ENCODE results near the gene DNASE1L3.
"Not testable (repeated sequence)": the region's sequence is repeated elsewhere in the genome, so short reads cannot be mapped to it uniquely, and the experiment has no call there.

The DNASE1L3 gene

GRCh38 chr3:58210761-58211460, at the start of gene DNASE1L3:
TSS of gene DNASE1L3 (minus strand) at chr3:58210972. CDS start at chr3:58210906, 66 bp downstream.
- H3K27me3 Mint-ChIP-seq (ENCODE audit: low read depth), result peaks cover 9% of the 10 kb centered on the region

DNA sequence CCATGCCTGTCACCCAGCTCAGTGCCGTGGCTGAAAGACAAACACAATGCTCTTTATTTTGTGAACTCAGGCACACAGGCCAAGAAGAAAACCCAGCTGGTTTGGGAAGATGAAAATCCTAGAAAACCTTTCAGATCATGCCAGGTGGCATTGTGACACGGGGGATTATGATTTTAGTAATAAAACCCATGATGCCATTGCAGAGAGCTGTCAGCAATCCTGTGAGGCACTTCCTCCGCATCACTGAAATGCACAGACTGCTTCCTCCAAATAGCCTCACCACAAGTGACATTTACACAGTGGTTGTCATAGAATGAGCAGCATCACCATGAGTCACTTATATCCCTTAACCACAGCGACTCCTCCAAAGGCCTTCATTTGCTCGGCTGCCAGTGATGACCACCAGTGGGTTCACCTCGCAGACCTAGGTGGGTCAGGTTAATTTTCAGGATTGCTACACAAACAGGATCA, 49.5 kb upstream of the DNASE1L3 start:
- DNase-seq (ENCODE audit: low spot score), result peak; percentile 67
- Mint-ChIP-seq H3K27me3 (ENCODE audit: low read depth) (no peaks in the 10 kb centered on the region), H3K9me3 (no peaks in the 10 kb centered on the region), H3K36me3 (ENCODE audit: low read depth) (peaks cover 17% of the 10 kb centered on the region), H3K4me1 (ENCODE audit: low read depth) (peaks cover 14% of the 10 kb centered on the region), H3K27ac (peak overlapping the region; percentile 43), H3K4me3 (no peak overlapping the region)

More at GRCh38 chr3:58210761-58211460, at the start of gene DNASE1L3:
- Mint-ChIP-seq H3K9me3 (no peaks in the 10 kb centered on the region), H3K36me3 (ENCODE audit: low read depth) (no peaks in the 10 kb centered on the region), H3K4me1 (ENCODE audit: low read depth) (peaks cover 19% of the 10 kb centered on the region), H3K4me3 (no peak within 1 kb of the TSS), H3K27ac (no peak within 1 kb of the TSS)
- no peak for DNase-seq (ENCODE audit: low spot score)

DNA sequence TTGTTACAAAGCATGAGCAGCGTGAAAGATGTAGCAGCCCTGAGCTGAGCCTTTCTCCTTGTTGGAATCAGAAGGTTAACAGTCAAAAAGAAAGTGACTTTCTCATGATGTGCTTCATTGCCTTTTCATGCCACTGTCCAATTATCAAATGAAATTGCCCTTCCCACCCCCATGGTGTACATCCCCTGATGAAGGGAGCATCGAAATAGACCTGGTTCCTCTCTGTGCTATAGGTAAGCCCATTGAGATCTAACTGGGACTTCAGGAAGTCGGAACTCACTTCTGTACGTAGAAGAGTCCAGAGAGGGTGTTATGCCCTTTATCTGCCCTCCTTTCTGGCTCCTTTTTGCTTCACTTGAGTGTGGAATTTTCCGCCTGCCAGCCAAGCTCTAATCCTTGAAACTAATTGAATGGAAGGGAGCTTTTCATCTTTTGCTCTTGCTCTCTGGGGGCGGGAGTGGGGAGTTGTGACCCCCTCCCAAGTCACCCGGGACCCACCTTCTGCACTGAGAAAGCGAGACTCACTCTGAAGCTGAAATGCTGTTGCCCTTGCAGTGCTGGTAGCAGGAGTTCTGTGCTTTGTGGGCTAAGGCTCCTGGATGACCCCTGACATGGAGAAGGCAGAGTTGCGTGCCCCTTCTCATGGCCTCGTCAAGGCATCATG, 47.8 kb upstream of the DNASE1L3 start:
- Mint-ChIP-seq H3K27ac (no peak overlapping the region), H3K36me3 (ENCODE audit: low read depth) (peaks cover 13% of the 10 kb centered on the region), H3K27me3 (ENCODE audit: low read depth) (no peaks in the 10 kb centered on the region), H3K4me3 (no peak overlapping the region), H3K4me1 (ENCODE audit: low read depth) (peaks cover 11% of the 10 kb centered on the region), H3K9me3 (no peaks in the 10 kb centered on the region)
- DNase-seq (ENCODE audit: low spot score), result no peak

- no peak overlapping the region for H3K27ac Mint-ChIP-seq
- H3K27me3 Mint-ChIP-seq (ENCODE audit: low read depth), result no peaks in the 10 kb centered on the region
- H3K36me3 Mint-ChIP-seq (ENCODE audit: low read depth), result peaks cover 14% of the 10 kb centered on the region
- no peak for DNase-seq (ENCODE audit: low spot score)
- H3K9me3 Mint-ChIP-seq, result no peaks in the 10 kb centered on the region
- peaks cover 16% of the 10 kb centered on the region for H3K4me1 Mint-ChIP-seq (ENCODE audit: low read depth)
- no peak overlapping the region for H3K4me3 Mint-ChIP-seq
These were observed 45.7 kb upstream of the DNASE1L3 start for GRCh38 chr3:58256511-58256910.

DNA sequence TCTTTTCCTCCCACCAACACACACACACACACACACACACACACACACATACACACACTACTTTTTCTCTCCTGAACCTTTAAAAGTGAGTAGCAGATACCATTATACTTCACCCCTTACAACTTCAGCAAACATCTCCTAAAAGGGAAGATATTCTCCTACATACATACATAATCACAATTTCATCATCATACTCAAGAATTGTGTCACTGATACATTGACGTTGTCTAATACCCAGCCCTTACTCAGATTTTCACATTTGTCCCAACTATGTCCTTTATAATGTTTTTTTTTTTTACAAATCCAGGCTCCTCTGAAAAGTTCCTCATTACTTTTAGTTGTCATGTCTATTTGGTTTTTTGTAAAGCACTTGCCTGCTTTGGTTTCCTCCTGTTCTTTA, 45.3 kb upstream of the DNASE1L3 start:
- H3K4me1 Mint-ChIP-seq (ENCODE audit: low read depth), result peaks cover 16% of the 10 kb centered on the region
- no peak overlapping the region for H3K4me3 Mint-ChIP-seq
- no peak for DNase-seq (ENCODE audit: low spot score)
- H3K36me3 Mint-ChIP-seq (ENCODE audit: low read depth), result peaks cover 14% of the 10 kb centered on the region
- no peaks in the 10 kb centered on the region for H3K9me3 Mint-ChIP-seq
- no peaks in the 10 kb centered on the region for H3K27me3 Mint-ChIP-seq (ENCODE audit: low read depth)
- H3K27ac Mint-ChIP-seq, result no peak overlapping the region

DNA sequence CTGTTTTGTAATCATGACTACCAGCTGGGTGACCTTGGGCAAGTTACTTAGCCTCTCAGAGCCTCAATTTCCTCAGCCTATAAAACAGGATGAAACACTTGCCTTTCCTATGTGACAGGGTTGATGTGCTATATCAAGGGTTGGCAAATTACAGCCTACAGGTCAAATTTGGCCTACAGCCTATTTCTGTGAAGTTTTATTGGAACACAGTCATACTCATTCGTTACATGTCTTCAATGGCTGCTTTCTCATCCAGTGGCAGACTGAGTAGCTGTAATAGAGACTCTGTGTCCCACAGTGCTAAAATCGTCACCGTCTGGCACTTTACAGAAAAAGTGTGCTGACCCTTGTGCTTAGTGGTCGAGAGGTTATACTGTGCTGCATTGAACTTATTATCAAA, 43.4 kb upstream of the DNASE1L3 start:
- no peaks in the 10 kb centered on the region for H3K27me3 Mint-ChIP-seq (ENCODE audit: low read depth)
- DNase-seq (ENCODE audit: low spot score), result no peak
- no peak overlapping the region for H3K4me3 Mint-ChIP-seq
- no peaks in the 10 kb centered on the region for H3K9me3 Mint-ChIP-seq
- peaks cover 14% of the 10 kb centered on the region for H3K36me3 Mint-ChIP-seq (ENCODE audit: low read depth)
- no peak overlapping the region for H3K27ac Mint-ChIP-seq
- peaks cover 17% of the 10 kb centered on the region for H3K4me1 Mint-ChIP-seq (ENCODE audit: low read depth)

DNA sequence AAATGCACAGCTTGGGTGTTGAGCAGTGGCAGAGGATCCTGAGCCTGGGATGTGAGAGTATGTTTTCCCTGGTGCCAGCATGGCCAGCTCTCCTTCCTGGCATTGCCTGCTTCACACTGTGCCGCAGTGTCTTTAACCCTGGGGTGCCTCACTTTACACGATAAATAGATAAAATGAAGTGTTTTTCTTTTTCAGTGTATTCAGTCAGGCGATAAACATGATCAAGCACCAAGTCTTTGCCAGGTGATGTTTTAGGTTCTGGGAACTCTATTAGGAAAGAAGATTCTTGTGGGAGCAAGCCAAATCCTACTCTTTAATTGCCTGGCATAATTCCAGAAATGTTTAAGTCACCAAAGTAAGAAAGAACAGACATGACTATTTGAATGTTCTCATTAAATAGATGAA, 40.9 kb upstream of the DNASE1L3 start:
- peaks cover 2% of the 10 kb centered on the region for H3K36me3 Mint-ChIP-seq (ENCODE audit: low read depth)
- no peak for DNase-seq (ENCODE audit: low spot score)
- no peaks in the 10 kb centered on the region for H3K27me3 Mint-ChIP-seq (ENCODE audit: low read depth)
- no peak overlapping the region for H3K27ac Mint-ChIP-seq
- no peak overlapping the region for H3K4me3 Mint-ChIP-seq
- H3K9me3 Mint-ChIP-seq, result no peaks in the 10 kb centered on the region
- peaks cover 17% of the 10 kb centered on the region for H3K4me1 Mint-ChIP-seq (ENCODE audit: low read depth)

- Mint-ChIP-seq H3K4me1 (ENCODE audit: low read depth) (peaks cover 15% of the 10 kb centered on the region), H3K27me3 (ENCODE audit: low read depth) (no peaks in the 10 kb centered on the region), H3K27ac (no peak overlapping the region), H3K36me3 (ENCODE audit: low read depth) (peaks cover 2% of the 10 kb centered on the region), H3K9me3 (no peaks in the 10 kb centered on the region), H3K4me3 (no peak overlapping the region)
- no peak for DNase-seq (ENCODE audit: low spot score)
These were observed 39.4 kb upstream of the DNASE1L3 start for GRCh38 chr3:58250093-58250707.

- H3K9me3 Mint-ChIP-seq, result no peaks in the 10 kb centered on the region
- H3K27me3 Mint-ChIP-seq (ENCODE audit: low read depth), result no peaks in the 10 kb centered on the region
- no peak overlapping the region for H3K27ac Mint-ChIP-seq
- no peak for DNase-seq (ENCODE audit: low spot score)
- H3K4me3 Mint-ChIP-seq, result no peak overlapping the region
- peaks cover 15% of the 10 kb centered on the region for H3K4me1 Mint-ChIP-seq (ENCODE audit: low read depth)
- H3K36me3 Mint-ChIP-seq (ENCODE audit: low read depth), result peaks cover 2% of the 10 kb centered on the region
These were observed 38.8 kb upstream of the DNASE1L3 start for GRCh38 chr3:58249358-58250092.

DNA sequence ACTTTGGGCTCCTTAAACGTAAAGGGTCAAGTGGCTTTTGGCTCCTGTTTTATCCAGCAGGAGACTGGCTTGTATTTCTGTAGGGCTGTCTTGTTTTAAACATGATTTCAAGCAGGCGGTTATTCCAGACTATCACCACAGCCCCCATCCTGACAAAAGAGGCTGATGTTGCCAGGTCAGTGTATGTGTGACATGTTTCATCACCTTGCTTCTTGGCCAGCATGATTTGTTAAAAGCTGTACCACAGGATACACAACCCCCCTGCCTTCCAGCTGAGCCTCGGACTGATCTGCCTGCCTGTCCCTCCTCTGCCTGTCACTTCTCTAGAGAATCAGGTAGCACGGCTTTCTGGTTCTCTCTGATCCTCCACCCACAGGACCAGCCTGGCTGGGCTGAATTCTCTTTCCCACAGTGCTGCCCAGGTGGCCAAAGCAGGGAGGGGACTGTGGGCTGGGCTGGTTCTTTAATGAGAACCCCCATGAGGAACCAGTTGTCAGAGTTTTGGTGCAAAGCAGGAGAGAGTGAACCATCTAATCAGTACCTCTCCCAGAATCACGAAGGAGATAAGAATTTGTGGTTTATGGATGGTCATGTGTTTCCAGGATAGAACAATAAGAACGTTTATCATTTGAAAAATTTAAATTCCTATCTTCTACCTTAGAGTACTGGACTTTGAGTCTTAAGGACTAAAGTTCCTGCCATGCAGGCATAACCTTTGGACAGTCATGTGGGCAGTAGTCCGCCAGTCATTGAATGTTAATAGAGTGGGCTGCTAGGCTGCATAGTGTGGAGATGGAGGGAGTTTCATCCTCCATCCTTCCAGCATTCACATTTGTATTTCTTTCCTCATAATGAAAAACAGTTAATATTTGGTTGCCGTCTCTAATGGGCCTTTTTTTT, 35.6 kb upstream of the DNASE1L3 start:
- peaks cover 10% of the 10 kb centered on the region for H3K4me1 Mint-ChIP-seq (ENCODE audit: low read depth)
- H3K4me3 Mint-ChIP-seq, result no peak overlapping the region
- no peak overlapping the region for H3K27ac Mint-ChIP-seq
- H3K27me3 Mint-ChIP-seq (ENCODE audit: low read depth), result no peaks in the 10 kb centered on the region
- no peak for DNase-seq (ENCODE audit: low spot score)
- H3K36me3 Mint-ChIP-seq (ENCODE audit: low read depth), result no peaks in the 10 kb centered on the region
- H3K9me3 Mint-ChIP-seq, result no peaks in the 10 kb centered on the region

- no peaks in the 10 kb centered on the region for H3K27me3 Mint-ChIP-seq (ENCODE audit: low read depth)
- no peak for DNase-seq (ENCODE audit: low spot score)
- no peak overlapping the region for H3K4me3 Mint-ChIP-seq
- H3K9me3 Mint-ChIP-seq, result no peaks in the 10 kb centered on the region
- H3K27ac Mint-ChIP-seq, result no peak overlapping the region
- H3K36me3 Mint-ChIP-seq (ENCODE audit: low read depth), result peaks cover 2% of the 10 kb centered on the region
- H3K4me1 Mint-ChIP-seq (ENCODE audit: low read depth), result peaks cover 12% of the 10 kb centered on the region
These were observed 33.3 kb upstream of the DNASE1L3 start for GRCh38 chr3:58243976-58244585.

DNA sequence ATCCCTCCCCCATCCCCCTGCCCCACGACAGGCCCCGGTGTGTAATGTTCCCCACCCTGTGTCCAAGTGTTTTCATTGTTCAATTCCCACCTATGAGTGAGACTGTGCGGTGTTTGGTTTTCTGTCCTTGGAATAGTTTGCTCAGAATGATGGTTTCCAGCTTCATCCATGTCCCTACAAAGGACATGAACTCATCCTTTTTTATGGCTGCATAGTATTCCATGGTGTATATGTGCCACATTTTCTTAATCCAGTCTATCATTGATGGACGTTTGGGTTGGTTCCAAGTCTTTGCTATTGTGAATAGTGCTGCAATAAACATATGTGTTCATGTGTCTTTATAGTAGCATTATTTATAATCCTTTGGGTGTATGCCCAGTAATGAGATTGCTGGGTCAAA, 32.1 kb upstream of the DNASE1L3 start:
- not testable (repeated sequence) for DNase-seq (ENCODE audit: low spot score)
- H3K4me1 Mint-ChIP-seq (ENCODE audit: low read depth), result peaks cover 17% of the 10 kb centered on the region

DNA sequence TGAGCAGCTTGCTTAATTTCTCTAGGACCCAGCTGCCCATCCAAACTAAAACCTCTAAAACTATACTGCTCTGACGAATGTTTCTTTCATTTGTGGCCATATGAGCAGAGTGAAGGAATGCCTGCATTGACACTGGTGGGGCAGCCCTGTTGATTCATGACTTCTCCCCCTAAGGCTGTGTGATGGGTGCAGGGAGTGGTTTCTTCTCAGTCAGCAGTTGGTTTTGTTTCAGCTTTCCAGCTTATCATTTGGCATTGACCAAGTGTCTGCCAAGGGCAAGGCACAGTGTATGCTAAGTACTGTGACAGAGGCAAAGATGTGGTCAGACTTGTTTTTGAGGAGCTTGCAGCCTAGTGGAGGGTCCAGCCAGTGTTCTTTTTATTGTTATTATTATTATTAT, 31.6 kb upstream of the DNASE1L3 start:
- peaks cover 17% of the 10 kb centered on the region for H3K4me1 Mint-ChIP-seq (ENCODE audit: low read depth)
- no peak overlapping the region for H3K4me3 Mint-ChIP-seq
- H3K36me3 Mint-ChIP-seq (ENCODE audit: low read depth), result peaks cover 2% of the 10 kb centered on the region
- H3K27ac Mint-ChIP-seq, result no peak overlapping the region
- H3K27me3 Mint-ChIP-seq (ENCODE audit: low read depth), result no peaks in the 10 kb centered on the region
- DNase-seq (ENCODE audit: low spot score), result no peak
- no peaks in the 10 kb centered on the region for H3K9me3 Mint-ChIP-seq

More for the DNA sequence above, 32.1 kb upstream of the DNASE1L3 start:
- not testable (repeated sequence) for H3K9me3 Mint-ChIP-seq; H3K27ac Mint-ChIP-seq; H3K36me3 Mint-ChIP-seq (ENCODE audit: low read depth); H3K27me3 Mint-ChIP-seq (ENCODE audit: low read depth); H3K4me3 Mint-ChIP-seq
